GM12892 (cell line): ENCODE measurements around the gene MRPL40.

ENCODE experiments used
- POLR2A ChIP-seq: IDR thresholded peaks from 2 replicates; pipeline ENCODE4 v1.6.1; 2011; ENCODE audit warnings: low read depth, low read length, control low read depth
- POLR2AphosphoS5 ChIP-seq: IDR thresholded peaks from 2 replicates; pipeline ENCODE4 v1.6.1; 2011; ENCODE audit warnings: low read depth, low read length, control low read depth
- TAF1 ChIP-seq: IDR thresholded peaks from 2 replicates; pipeline ENCODE4 v1.6.1; 2011; ENCODE audit warnings: low read depth, mild to moderate bottlenecking, control low read depth, low read length, borderline replicate concordance

DNA sequence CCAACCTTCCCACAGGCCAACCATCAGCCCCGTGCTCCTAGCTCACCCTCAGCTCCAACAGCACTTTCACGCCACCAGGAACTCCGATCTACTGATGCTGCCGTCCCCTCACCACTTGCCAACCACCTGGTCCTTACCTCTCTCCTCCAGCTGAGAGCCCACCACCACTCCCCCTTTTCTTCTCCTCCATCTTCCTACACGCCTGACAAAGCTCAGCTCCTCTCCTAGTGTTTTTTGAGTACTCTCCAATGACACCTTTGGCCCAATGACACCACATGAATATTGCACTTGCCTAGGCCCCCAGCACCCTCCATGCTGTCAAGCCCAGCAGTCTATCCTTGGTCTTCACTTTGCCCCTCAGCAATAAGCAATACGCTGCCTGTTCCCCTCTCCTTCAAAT is 31.5 kb upstream of the MRPL40 start:
- no peak for TF ChIP-seq POLR2A
- TF ChIP-seq POLR2AphosphoS5 = no peak
- TF ChIP-seq TAF1 = no peak
